ENCODE data around the gene OR51D1. TPM values are rescaled to one million over a fixed set of nuclear protein-coding genes. Genes with fewer than 3 reads are reported as not detected.
A peak's percentile ranks its signal among the peaks of the same experiment; 100 is the strongest.

The OR51D1 gene
- total RNA-seq, 1 donor from 2014 or later, result not detected

- no peaks in the 10 kb centered on the region for H3K27me3 ChIP-seq
- H3K4me1 ChIP-seq, result peaks cover 20% of the 10 kb centered on the region
- no peaks in the 10 kb centered on the region for H3K9me3 ChIP-seq
- TF ChIP-seq POLR2A (IDR thresholded peaks at IDR 0.05) (no peak), CTCF (IDR thresholded peaks at IDR 0.05) (no peak), POLR2AphosphoS5 (IDR thresholded peaks at IDR 0.05; ENCODE audit: insufficient read depth in 1 of 2, low read depth in 1 of 2) (no peak)
- peak overlapping the region; percentile 80 for H3K27ac ChIP-seq
- DNase-seq (ENCODE audit: extremely low spot score in 2 of 2), result no peak
- H3K36me3 ChIP-seq, result peaks cover 0 to 35% of the 10 kb centered on the region in 2 donors
- H3K4me3 ChIP-seq, result peak overlapping the region; percentile 65 to 73
- intact Hi-C loops (cut with DNase I), result no loop called here
Measured at GRCh38 chr11:4606231-4607015, 30.9 kb upstream of the OR51D1 start.

GRCh38 chr11:4607096-4607495, 30.2 kb upstream of the OR51D1 start:
- H3K9me3 ChIP-seq, result no peaks in the 10 kb centered on the region
- H3K4me3 ChIP-seq, result peak overlapping the region; percentile 65 to 73
- no peak for DNase-seq (ENCODE audit: extremely low spot score in 2 of 2)
- intact Hi-C loops (cut with DNase I), result no loop called here
- H3K27ac ChIP-seq, result peak overlapping the region; percentile 80
- H3K4me1 ChIP-seq, result peaks cover 20% of the 10 kb centered on the region
- H3K36me3 ChIP-seq, result peaks cover 0 to 28% of the 10 kb centered on the region in 2 donors
- TF ChIP-seq POLR2A (IDR thresholded peaks at IDR 0.05), result no peak
- H3K27me3 ChIP-seq, result no peaks in the 10 kb centered on the region

GRCh38 chr11:4607781-4608666, 29.3 kb upstream of the OR51D1 start, which contains the start of gene TRIM68:
TRIM68 (minus strand) TSS chr11:4608231; CDS start chr11:4605504, 2,727 bp downstream.
- Histone ChIP-seq H3K4me3 (peak within 1 kb of the TSS; percentile 65 to 73), H3K36me3 (peaks cover 0 to 20% of the 10 kb centered on the region in 2 donors), H3K27me3 (no peaks in the 10 kb centered on the region), H3K27ac (peak within 1 kb of the TSS; percentile 80), H3K4me1 (peaks cover 20% of the 10 kb centered on the region), H3K9me3 (no peaks in the 10 kb centered on the region)
- intact Hi-C loops (cut with DNase I), result no loop called here
- DNase-seq (ENCODE audit: extremely low spot score in 2 of 2), result peak in 1 of 2 donors; percentile 98
- peak in 1 of 2 donors; percentile 52 for TF ChIP-seq POLR2A (IDR thresholded peaks at IDR 0.05)
- TF ChIP-seq POLR2AphosphoS5 (IDR thresholded peaks at IDR 0.05; ENCODE audit: insufficient read depth in 1 of 2, low read depth in 1 of 2), result peak; percentile 83 to 87
- no peak for TF ChIP-seq CTCF (IDR thresholded peaks at IDR 0.05)

GRCh38 chr11:4610258-4610935, 26.9 kb upstream of the OR51D1 start:
- no peak for DNase-seq (ENCODE audit: extremely low spot score in 2 of 2)
- Histone ChIP-seq H3K27ac (no peak overlapping the region), H3K9me3 (no peaks in the 10 kb centered on the region), H3K36me3 (no peaks in the 10 kb centered on the region), H3K4me1 (peaks cover 20% of the 10 kb centered on the region), H3K27me3 (no peaks in the 10 kb centered on the region), H3K4me3 (peak overlapping the region in 1 of 2 donors; percentile 9)
- intact Hi-C loops (cut with DNase I), result no loop called here
- TF ChIP-seq CTCF (IDR thresholded peaks at IDR 0.05) (no peak), POLR2A (IDR thresholded peaks at IDR 0.05) (no peak), POLR2AphosphoS5 (IDR thresholded peaks at IDR 0.05; ENCODE audit: insufficient read depth in 1 of 2, low read depth in 1 of 2) (no peak)

- no peaks in the 10 kb centered on the region for H3K36me3 ChIP-seq
- intact Hi-C loops (cut with DNase I), result no loop called here
Measured at GRCh38 chr11:4611986-4612385, 25.3 kb upstream of the OR51D1 start.

More at GRCh38 chr11:4611986-4612385, 25.3 kb upstream of the OR51D1 start:
- no peaks in the 10 kb centered on the region for H3K27me3 ChIP-seq
- H3K4me3 ChIP-seq, result no peak overlapping the region
- DNase-seq (ENCODE audit: extremely low spot score in 2 of 2), result no peak
- H3K27ac ChIP-seq, result no peak overlapping the region
- H3K9me3 ChIP-seq, result no peaks in the 10 kb centered on the region
- TF ChIP-seq CTCF (IDR thresholded peaks at IDR 0.05) (no peak), POLR2AphosphoS5 (IDR thresholded peaks at IDR 0.05; ENCODE audit: insufficient read depth in 1 of 2, low read depth in 1 of 2) (no peak), POLR2A (IDR thresholded peaks at IDR 0.05) (no peak)
- peaks cover 6% of the 10 kb centered on the region for H3K4me1 ChIP-seq

Measured in vagina (tissue), 2 donors.